ENCODE measurements around the gene ZYX.

The ZYX gene

DNA sequence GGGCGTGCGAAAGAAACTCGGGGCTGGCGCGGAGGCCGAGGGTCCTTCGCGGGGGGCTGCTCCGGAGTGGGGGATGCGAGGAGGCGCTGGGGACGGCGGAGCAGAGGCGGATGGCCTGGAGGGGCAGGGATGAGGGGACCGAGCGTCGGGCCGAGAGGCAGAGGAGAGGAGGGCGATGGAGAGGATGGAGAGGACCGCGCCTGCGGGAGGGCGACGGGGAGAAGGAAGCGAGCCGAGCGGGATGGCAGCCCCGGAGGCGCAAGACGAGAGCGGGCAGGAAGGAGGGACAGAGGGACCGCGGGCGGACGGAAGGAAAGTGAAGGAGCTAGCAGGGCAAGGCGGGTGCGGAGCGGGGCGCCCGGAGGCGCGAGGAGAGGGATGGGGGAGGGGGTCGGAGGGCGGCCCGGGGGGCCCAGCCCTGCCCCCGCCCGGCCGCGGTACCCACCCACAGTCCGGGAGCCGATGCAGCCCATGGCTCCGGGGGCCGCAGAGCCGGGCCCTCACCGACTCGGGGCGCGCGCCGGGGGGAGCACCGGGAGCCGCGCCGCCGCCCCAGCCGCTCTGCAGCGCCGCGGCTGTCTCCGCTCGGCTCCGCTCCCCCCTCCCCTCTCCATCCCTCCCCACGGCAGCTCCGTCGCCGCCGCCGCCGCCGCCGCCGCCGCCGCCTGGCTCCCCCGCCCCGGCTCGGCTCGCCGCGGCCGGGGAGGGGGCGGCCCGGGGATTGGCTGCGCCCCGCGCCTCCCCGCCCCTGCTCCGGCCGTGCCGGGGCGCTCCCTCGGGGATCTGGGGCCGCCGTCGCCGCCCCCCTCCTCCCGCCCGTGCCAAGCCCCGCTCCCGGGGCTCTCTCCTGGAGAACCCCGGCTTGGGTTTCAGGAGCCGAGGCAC, 18.8 kb upstream of the ZYX start, which contains the start of gene FAM131B:
FAM131B (minus strand) TSS at position 583 of the 885 bp plus-strand sequence; CDS start at position 473, 110 bp downstream.
- in situ Hi-C loops (cut with HindIII; ENCODE audit: low sequenced_read_pairs) = no loop called here
- no peak for DNase-seq (ENCODE audit: low read depth, low spot score)
- H3K4me3 ChIP-seq (ENCODE audit: low read depth, low read length) = peak within 1 kb of the TSS; percentile 53
- TF ChIP-seq CTCF (IDR thresholded peaks at IDR 0.05; ENCODE audit: low read depth, low read length) = no peak

- no peak for TF ChIP-seq CTCF (IDR thresholded peaks at IDR 0.05; ENCODE audit: low read depth, low read length)
- DNase-seq (ENCODE audit: low read depth, low spot score) = no peak
- peak overlapping the region; percentile 12 for H3K4me3 ChIP-seq (ENCODE audit: low read depth, low read length)
- in situ Hi-C loops (cut with HindIII; ENCODE audit: low sequenced_read_pairs) = no loop called here
These were observed 17.9 kb upstream of the ZYX start for GRCh38 chr7:143363016-143363937.

GRCh38 chr7:143367972-143368371, 13.2 kb upstream of the ZYX start:
- in situ Hi-C loops (cut with HindIII; ENCODE audit: low sequenced_read_pairs) = no loop called here
- no peak for TF ChIP-seq CTCF (IDR thresholded peaks at IDR 0.05; ENCODE audit: low read depth, low read length)
- no peak overlapping the region for H3K4me3 ChIP-seq (ENCODE audit: low read depth, low read length)
- DNase-seq (ENCODE audit: low read depth, low spot score) = no peak

GRCh38 chr7:143368387-143368786, 12.8 kb upstream of the ZYX start:
- in situ Hi-C loops (cut with HindIII; ENCODE audit: low sequenced_read_pairs) = no loop called here
- no peak overlapping the region for H3K4me3 ChIP-seq (ENCODE audit: low read depth, low read length)
- TF ChIP-seq CTCF (IDR thresholded peaks at IDR 0.05; ENCODE audit: low read depth, low read length) = no peak
- DNase-seq (ENCODE audit: low read depth, low spot score) = no peak

- in situ Hi-C loops (cut with HindIII; ENCODE audit: low sequenced_read_pairs) = no loop called here
- DNase-seq (ENCODE audit: low read depth, low spot score) = no peak
- no peak overlapping the region for H3K4me3 ChIP-seq (ENCODE audit: low read depth, low read length)
- no peak for TF ChIP-seq CTCF (IDR thresholded peaks at IDR 0.05; ENCODE audit: low read depth, low read length)
These were observed 11.2 kb upstream of the ZYX start for GRCh38 chr7:143369678-143370651.

All from astrocyte of the spinal cord (primary cell).